Left colon (tissue), 2 donors: ENCODE results near the gene MDM4. TPM values are rescaled to one million over a fixed set of nuclear protein-coding genes. Genes with fewer than 3 reads are reported as not detected.

Experiments used
- ATAC-seq: fragments of 200-7000 bp; cut with Tn5 transposase; one replicate; pipeline ENCODE4 v1.9.1; 2020; ENCODE audit warnings: mild to moderate bottlenecking, moderate library complexity
- DNase-seq, 2 donors: peaks; one replicate each; pipeline ENCODE4 v3.0.0-alpha.2; 2020
- intact Hi-C, 2 donors: fragments of 100-400 bp; cut with DNase I in 1 of 2; cut with micrococcal nuclease in 1 of 2; formaldehyde crosslinking; loops; one replicate each; pipeline versions ENCODE4 v1.11.2 to v1.14.0; 2022; cut with DNase I, micrococcal nuclease
- total RNA-seq, 2 donors: library from RNA; stranded (reverse); fragmentation: NEBNext Ultra II Directional; extraction: Animal tissue kit (Norgen Biotek cat#: 25700); gene quantifications; one replicate each; pipeline ENCODE4 v1.2.1, GENCODE V29; 2021
- donor health status: DM: no; HTN: no; CAD: no.
- donor health status: DM: yes; HTN: yes; CAD: no.

Gene MDM4
- total RNA-seq, 2 donors from 2014 or later = 47.8 to 64.2 TPM

- peak; percentile 57 for ATAC-seq
These were observed 73.3 kb downstream of the MDM4 start for GRCh38 chr1:204589409-204590038.

GRCh38 chr1:204591473-204592090 lies 75.4 kb downstream of the MDM4 start:
- no peak for ATAC-seq
- intact Hi-C loops = no loop called here
- DNase-seq = no peak

More at GRCh38 chr1:204589409-204590038, 73.3 kb downstream of the MDM4 start:
- intact Hi-C loops = no loop called here
- DNase-seq = no peak

GRCh38 chr1:204592246-204592948 lies 76.2 kb downstream of the MDM4 start:
- intact Hi-C loops = no loop called here
- DNase-seq = no peak
- ATAC-seq = no peak

- ATAC-seq (no peak), DNase-seq (no peak)
- intact Hi-C loops = no loop called here
These were observed 82.2 kb downstream of the MDM4 start for GRCh38 chr1:204598319-204598969.

GRCh38 chr1:204599098-204599497 lies 82.9 kb downstream of the MDM4 start:
- intact Hi-C loops = no loop called here
- ATAC-seq (no peak), DNase-seq (no peak)

- DNase-seq = no peak
- no peak for ATAC-seq
- intact Hi-C loops = no loop called here
These were observed 83.4 kb downstream of the MDM4 start for GRCh38 chr1:204599596-204599995.

GRCh38 chr1:204600203-204600602 lies 84.0 kb downstream of the MDM4 start:
- ATAC-seq (no peak), DNase-seq (no peak)
- intact Hi-C loops = no loop called here

GRCh38 chr1:204600968-204601367 lies 84.8 kb downstream of the MDM4 start:
- ATAC-seq (no peak), DNase-seq (no peak)
- intact Hi-C loops = no loop called here

GRCh38 chr1:204602111-204602579 lies 85.9 kb downstream of the MDM4 start:
- intact Hi-C loops = no loop called here
- ATAC-seq (no peak), DNase-seq (no peak)

GRCh38 chr1:204602871-204603542 lies 86.8 kb downstream of the MDM4 start:
- intact Hi-C loops = no loop called here
- no peak for DNase-seq
- no peak for ATAC-seq

GRCh38 chr1:204605791-204606190 lies 89.6 kb downstream of the MDM4 start:
- DNase-seq (no peak), ATAC-seq (no peak)
- intact Hi-C loops = no loop called here

Other genes starting within 250 kb of the MDM4 start
- gene PLEKHA6, start 156.5 kb upstream of the MDM4 start, total RNA-seq = 100 to 1,000 TPM; 110 to 131 TPM
- 10 to 100 TPM; 61.4 to 72.2 TPM for gene PPP1R15B, start 104.6 kb upstream of the MDM4 start, total RNA-seq
- gene PIK3C2B, start 21.6 kb upstream of the MDM4 start, total RNA-seq = 10 to 100 TPM; 78.5 to 82.0 TPM
- gene LRRN2, start 169.3 kb downstream of the MDM4 start, total RNA-seq = 10 to 100 TPM in 1 of 2 donors, 1 to 10 TPM in 1; 5.6 to 23.0 TPM